Measurements from ENCODE around the gene AUTS2.

The AUTS2 gene

DNA sequence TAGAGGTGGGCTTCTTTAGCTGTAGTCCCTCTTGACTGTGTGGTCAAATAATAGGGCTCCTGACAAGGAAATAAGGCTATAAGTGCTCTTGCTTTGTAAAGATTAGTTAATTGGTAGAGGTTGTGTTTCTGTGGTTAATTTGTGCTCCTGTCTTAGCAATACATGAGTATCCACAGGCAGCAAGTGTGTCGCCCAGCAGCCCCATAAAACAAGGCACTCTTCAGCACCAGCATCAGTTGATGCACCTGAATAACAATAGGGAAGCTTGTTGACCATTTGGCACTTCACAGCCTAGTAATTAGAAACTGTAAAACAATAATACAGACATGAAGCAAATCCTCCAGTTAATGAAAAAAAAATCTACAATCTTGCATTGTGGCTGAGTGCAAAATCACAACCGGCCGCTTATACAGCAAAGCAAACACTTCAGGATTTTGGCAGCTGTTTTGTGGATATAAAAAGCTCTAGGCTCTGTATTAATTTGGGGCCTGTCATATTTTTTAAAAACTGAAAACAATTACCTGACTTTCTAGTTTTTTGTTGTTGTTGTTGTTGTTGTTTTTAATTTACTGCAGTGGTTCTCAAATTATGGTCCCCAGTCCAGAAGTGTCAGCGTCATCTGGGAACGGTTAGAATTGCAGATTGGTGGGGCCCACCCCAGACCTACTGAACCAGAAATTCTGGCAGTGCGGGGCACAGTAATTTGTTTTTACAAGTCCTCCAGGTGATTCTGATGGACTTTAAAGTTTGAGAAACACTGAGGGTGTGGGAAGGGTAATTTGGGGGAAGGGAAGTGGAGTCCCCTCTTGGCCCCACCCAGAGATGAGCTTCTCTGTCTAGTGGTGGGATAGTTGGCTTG is 56.8 kb downstream of the AUTS2 start:
- in situ Hi-C loops (cut with MboI; ENCODE audit: low sequenced_read_pairs): no loop called here

DNA sequence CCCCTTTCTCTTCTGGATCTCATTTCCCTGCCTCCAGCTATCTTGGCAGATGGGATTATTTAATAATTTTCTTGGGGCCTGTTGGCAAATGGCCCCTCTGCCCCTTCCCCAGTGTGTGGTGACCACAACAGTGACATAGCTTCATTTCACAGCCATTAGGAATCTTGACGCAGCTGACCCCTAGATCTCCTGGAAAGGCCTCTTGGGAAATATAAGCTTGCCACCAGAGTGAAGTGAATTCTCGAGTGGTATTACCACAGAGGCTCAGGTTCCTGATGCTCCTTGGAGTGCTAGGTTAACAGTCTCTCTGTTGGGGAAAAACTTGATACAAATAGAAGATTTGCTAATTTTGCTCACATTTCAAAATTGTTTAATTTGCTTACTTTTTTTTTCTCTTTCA is 57.8 kb downstream of the AUTS2 start:
- in situ Hi-C loops (cut with MboI; ENCODE audit: low sequenced_read_pairs): no loop called here

DNA sequence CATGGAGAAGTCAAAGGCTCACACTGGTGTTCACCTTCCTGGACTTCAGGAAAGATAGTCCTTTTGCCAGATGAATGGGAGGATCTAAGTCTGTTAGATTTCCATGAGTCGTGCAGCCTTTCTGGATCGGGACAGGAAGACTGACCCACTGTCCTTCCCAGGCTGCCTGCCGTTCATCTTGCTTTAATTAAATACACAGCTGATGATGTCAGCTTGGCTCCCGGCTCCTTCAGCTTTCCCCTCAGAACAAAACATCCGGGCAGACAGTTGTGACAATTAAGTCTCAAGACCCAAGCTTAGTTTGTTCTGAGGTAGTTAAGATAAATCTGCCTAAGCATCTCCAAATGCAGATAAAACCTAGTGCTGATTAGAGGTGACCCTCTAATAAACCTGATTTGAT is 58.6 kb downstream of the AUTS2 start:
- in situ Hi-C loops (cut with MboI; ENCODE audit: low sequenced_read_pairs): no loop called here

DNA sequence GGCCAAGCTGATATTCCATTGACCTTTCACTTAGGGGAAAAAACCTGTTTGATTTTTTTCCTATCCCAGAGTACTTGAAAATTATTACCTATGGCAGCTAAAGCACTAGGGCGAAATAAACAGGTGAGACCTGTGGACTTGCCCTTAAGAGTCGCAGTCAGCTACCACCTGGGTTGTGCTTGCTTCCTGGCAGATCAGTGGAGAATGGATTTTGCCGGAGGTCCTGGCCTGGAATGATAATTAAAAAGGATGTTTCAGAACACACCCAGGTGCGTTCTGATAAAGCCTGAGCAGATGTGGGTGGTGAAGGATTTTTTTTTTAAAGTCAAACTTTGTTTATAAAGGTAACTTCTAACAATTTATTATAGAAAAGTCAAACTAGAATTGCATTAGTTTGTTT is 59.1 kb downstream of the AUTS2 start:
- in situ Hi-C loops (cut with MboI; ENCODE audit: low sequenced_read_pairs): no loop called here

DNA sequence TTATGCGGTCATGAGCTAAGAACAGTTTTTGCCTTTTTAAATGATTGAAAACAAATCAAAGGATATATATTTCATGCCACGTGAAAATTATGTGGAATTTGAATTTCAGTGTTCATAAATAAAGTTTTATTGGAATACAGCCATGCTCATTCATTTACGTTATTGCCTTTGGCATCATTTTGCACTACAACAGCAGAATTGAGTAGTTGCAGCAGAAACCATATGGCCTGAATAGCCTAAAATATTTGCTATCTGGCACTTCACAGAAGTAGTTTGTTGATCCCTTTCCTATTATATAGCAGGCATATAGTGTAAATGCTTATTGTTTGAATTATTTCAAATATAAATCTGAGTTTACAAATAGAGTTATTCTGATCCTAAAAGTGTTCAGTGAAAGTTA is 59.7 kb downstream of the AUTS2 start:
- in situ Hi-C loops (cut with MboI; ENCODE audit: low sequenced_read_pairs): no loop called here

DNA sequence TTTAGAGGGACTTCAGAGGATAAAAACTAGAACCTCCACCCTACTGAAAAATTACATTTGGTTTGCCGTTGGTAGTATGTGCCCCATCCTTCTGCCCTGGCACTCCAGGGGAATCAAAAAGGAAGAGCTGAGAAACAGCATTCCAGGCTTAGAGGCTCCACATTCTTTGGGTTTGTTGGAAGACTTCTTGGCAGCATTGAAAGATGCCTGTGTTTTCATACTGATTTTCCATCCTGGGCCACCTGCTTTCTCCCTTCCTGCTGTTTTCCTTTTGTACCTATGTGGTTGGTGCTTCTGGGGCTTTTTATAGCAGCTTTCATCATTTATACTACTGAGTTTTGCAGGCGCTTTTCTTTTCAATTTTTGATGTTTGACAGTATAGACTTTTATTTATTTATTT is 61.7 kb downstream of the AUTS2 start:
- in situ Hi-C loops (cut with MboI; ENCODE audit: low sequenced_read_pairs): no loop called here

DNA sequence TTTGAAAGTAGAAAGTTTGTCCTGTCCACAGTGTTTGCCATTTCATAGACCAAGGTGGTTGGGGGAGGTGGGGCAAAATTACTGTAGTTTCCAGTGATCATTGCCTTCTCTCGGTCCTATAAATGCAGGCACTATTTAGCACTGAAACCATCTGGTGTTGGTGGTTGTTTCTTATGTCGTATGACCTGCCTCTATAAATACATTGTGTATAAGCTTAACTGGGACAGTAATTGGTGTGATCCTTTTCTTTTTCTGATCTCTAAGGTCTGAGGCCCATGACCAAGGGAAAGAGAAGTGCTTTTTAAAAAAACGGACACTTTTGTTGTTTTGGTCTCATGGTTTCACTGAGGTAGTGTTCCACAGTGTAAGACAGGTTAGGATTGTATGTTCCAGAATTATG is 63.1 kb downstream of the AUTS2 start:
- in situ Hi-C loops (cut with MboI; ENCODE audit: low sequenced_read_pairs): no loop called here

DNA sequence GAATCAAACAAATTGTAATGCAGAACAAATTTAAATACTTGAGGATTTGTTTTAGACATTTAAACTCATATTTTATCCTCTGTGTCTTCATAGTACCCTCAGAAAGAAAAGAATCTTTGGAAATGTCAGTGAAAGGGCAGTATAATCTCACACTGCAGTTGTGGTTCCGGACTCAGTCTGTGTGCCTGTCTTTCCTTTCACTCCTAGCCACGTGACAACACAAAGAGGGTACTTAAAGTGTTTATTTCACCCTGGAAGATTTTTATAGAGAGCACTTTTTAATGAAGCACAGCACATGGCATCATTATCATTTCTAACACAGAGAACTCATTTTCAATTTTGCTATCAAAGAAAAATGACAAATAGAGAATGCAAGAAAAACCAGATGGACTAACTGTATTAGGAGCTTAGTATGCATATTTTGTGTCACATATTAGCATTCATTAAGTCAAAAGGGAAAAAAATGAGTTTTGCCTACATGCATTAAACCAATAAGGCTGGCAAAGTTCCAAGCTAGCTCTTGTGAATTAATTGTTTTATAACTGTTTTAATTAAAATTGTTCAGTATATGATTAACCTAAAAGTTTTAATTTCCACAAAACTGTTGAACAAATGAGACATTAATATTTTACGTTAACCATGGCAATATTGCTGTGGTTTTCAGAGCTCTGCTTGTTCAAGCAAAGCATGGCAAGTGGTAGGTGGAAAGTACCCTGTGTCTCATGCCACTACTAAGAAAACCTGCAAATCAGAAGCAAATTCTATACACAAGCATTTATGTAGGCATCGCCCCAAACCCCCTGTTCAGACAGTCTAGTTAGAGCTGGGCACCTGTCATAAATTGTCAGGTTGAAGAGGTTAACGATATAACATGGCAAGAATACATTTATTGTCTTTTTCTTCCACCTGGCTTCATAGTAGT is 65.9 kb downstream of the AUTS2 start:
- in situ Hi-C loops (cut with MboI; ENCODE audit: low sequenced_read_pairs): no loop called here

DNA sequence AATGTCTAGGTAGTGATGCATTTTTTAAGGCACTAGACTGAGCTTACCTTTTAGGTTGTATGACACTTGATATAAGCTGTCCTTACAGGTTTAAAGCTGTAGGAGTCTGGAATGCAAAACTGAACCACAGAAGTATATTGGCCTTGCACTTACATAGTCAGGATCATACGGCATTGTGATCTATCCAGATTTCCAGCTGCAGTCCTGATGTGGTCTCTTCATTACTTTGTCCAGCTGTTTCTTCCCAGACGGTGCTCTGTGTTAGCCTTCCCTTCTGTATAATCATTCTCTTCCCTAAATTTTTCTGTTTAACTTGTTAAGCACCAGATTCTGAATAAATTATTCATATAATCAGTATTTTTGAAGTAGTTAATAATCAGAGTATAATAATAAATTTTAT is 67.1 kb downstream of the AUTS2 start:
- in situ Hi-C loops (cut with MboI; ENCODE audit: low sequenced_read_pairs): no loop called here

DNA sequence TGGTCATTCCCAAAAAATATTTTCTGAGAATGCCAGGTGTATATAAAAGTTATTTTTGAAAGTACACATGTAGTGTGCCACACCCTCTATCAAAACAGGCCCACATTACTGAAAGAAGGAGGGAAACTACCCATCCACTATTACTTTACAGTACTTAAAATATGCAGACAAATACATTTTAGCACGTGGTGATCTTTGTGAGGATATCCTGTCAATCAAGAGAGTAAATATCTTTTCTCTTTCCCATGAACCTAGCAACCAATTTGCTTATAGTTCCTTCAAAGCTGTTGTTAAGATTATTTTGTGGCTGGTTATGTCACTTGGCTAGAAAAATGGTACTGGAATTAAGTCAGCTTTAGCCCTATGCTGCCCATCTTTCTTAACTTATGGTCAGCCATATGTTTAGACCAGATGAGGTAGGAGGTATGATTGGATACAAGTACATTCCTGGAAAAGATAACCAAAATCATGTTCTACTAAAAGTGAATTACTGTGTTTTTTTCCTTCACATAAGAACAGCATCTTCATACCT is 70.1 kb downstream of the AUTS2 start:
- in situ Hi-C loops (cut with MboI; ENCODE audit: low sequenced_read_pairs): no loop called here

DNA sequence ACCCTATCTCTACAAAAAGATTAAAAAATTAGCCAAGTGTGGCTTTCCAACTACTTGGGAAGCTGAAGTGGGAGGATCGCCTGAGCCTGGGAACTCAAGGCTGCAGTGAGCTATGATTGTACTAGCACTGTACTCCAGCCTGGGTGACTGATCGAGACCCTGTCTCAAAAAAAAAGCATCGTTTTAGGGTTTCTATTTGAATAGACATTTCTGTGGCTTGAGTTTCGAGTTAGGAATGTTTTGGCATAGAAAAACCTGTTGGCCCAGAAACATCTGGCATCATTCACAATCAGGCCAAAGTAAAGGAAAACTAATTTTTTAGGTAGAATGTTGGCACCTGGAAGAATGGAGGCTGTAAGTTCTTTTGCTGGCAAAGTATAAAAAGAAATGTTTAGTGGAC is 72.4 kb downstream of the AUTS2 start:
- in situ Hi-C loops (cut with MboI; ENCODE audit: low sequenced_read_pairs): no loop called here

DNA sequence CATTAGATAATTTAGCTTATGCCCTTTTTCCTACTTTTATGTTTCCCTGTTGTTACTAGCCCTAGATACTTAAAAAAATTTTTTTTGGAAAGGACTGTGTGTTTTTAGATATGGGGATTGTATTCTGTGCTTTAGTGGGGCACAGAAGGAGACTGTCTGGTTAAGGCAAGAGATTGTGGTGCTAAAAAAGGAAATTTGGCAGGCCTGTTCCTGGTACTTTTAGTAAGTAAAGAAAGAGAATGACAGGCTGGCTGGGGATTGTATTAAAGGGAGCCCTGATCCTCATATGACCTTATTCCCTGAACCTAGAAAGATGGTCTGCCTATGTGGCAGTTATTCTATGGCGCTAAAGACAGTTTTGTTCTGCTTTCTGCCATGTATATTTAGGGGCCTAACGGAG is 74.8 kb downstream of the AUTS2 start:
- in situ Hi-C loops (cut with MboI; ENCODE audit: low sequenced_read_pairs): no loop called here

DNA sequence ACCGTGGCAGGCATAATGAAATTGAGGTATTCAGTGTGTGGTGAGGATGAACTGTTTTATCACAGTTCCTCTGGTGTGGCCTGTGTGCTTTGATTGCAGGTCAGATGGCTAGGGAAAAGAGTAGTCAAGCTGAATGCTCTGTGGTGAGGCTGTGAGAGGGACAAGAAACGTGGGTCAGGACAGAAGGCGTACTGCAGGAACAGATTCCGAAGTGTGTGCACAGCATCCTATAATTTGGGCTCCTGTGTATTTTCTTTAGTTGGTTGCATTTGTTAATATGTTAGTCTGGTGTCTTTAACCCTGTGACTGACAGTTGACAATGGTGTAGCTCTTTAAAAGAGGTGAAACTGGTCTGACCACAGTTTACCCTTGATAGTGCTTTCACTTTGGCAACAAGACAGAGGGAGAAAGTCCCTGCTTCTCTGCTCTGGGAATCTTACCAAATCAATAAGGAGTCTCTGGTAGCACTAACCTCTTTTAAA is 76.5 kb downstream of the AUTS2 start:
- in situ Hi-C loops (cut with MboI; ENCODE audit: low sequenced_read_pairs): no loop called here

DNA sequence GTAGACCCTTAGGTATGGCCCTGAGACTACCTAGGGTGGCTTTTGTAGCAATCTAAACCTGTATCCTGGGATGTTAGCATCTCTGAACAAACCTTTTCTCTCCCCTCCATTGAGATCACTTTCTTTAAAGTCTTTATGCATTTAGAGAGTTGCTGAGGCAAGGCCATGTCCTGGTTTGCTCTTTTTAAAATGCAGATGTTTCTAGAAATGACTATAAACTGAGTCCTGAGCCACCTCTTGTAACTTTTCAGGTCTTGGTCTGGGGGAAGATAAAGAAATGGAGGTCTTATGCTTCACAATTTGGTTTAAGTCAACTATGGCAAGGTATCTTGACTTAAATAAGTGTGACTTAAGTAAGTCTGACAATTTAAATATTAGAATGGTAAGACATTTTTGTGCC is 78.0 kb downstream of the AUTS2 start:
- in situ Hi-C loops (cut with MboI; ENCODE audit: low sequenced_read_pairs): no loop called here

DNA sequence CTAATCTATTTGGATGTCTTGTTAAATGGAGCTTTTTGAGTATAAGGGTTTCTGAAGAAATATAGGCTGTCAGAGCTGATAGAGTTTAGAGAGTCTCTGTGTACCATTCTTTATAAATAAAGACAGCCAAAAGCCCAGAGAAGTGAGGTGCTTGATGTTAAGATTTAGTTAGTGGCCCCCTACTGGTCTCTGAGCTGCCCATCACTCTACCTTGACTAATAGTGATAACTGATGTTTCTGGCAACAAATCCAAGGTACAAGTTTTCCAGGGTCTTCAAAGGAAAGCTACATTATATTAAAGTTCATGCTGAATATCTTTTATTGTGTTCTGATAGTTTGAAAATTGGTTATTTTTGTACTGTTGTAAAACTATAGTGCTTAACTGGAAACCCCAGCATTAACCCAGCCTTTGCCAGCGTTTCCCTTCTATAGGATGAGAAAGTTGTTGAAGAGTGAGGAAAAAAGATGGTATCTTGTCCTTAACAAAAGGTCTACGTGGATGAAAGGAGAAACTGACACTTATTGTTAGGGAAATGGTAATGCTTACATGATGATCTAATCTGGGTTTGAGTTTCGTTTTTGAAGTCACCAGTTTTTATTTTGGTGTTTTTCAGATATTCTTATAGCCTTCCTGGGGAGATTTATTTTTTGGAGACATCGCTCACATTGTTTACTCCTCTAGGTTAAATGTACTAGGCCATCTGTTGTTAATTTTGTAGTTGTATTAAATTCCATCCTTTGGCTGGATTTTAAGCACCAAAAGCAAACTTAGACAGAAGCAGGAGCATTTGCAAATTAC is 79.0 kb downstream of the AUTS2 start:
- in situ Hi-C loops (cut with MboI; ENCODE audit: low sequenced_read_pairs): no loop called here

DNA sequence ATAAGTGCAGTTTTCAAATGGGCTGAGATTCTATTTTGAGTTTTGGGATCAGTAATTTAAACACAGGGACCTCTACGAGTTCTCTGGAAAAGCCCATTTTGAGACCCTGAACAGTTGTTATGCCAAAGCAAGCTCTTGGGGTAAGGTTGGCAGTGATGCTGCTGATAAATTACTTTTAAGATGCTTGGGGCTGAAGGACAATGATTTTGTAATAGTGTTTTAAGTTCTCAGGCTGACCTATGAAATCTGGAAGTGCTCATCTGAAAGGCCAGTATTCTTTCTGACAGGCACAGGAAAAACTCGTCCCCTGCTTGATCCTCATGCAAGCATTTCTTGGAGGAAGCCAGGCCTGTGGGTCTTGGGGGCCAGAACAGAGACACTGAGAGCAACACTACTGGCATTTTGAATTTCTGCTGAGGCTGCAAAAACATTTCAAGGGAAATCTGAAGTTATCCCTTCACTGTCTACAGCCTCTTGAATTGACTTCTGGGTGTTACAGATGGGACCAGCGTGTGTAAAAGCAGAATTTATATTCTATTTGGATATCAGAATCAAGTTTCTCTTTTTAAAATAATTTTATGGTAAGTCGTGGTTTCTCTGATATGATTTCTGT is 79.7 kb downstream of the AUTS2 start:
- in situ Hi-C loops (cut with MboI; ENCODE audit: low sequenced_read_pairs): no loop called here

DNA sequence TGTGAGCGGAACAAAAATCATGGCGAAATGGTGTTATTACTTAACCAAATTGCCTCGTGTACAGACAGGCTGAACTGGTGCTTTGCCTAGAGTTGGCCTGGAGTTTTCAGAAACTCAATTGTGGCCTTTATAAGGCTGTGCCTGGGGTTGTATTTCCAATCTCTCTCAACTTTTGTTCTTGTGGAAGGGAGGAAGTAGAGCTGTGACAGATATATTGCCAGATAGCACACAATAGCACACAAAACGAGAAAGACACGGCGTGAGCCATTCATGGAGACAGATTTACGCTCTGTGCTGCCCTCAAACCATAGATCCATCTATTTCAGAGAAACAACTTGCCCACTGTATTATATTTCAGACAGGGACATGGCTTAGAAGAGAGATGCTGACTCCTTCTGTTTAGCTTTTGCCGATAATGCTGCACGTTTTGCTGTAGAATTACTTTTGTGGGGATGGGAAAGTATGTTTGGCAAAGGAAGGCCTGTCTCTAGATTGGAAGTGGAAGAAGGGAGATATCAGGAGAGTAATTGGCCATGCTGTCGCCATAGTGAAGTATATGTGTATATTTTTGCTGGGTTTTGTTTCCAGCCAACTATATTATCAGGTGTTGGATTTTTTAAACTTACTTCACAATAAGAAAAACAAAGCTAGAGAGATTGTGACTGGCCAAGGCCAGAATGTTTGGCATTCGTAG is 80.4 kb downstream of the AUTS2 start:
- in situ Hi-C loops (cut with MboI; ENCODE audit: low sequenced_read_pairs): no loop called here

DNA sequence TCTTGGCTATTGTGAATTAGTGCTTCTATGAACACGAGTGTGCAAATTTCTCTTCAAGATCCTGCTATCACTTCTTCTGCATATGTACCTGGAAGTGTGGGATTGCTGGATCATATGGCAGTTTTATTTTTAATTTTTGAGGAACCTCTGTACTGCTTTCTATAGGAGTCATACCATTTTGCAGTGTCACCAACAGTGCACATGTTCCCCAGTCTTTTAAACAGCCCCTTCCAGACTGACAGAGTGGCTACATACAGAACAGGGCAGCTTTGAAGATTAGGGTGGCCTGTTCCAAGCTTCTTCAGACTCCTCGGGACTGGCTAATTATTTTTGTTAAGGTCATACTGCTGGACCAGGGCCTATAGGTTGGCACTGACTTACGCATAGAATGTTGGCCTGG is 82.9 kb downstream of the AUTS2 start:
- in situ Hi-C loops (cut with MboI; ENCODE audit: low sequenced_read_pairs): no loop called here

DNA sequence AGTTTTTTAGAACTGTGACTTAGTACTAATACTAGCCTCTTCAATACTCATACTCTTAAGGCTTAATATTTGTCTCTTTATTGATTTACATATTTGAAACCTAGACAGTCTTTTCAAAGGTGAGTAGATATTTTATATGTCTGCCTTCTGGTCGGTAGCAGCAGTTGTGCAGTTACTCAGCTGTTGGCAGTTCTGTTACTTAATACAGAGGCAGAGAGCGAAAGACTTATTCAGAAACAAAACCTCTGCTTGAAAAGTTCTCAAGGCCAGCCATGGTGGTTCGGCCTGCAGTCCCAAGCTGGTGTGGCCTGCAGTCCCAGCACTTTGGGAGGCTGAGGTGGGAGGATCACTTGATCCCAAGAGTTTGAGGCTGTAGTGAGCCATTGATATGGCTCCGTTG is 84.2 kb downstream of the AUTS2 start:
- in situ Hi-C loops (cut with MboI; ENCODE audit: low sequenced_read_pairs): no loop called here

DNA sequence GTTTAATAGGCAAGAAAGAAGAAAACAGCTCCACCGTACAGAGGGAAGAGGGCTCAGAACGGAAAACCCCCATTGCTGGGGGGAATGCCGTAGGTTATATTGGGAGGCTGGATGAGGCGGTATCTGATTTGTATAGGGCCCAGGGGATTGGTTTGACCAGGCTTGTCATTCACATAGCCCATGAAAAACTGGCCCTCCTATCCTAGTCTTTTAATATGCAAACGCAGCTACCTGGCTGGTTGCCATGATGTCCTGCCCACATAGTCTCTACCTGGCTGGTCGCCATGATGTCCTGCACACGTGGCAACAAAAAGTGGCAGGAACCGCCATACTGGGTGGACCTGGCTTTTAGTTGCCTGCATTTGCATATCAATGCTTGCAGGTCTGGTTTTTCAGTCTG is 84.7 kb downstream of the AUTS2 start:
- in situ Hi-C loops (cut with MboI; ENCODE audit: low sequenced_read_pairs): no loop called here

Data from hTERT RPE-1 (cell line).